Fibroblast of pulmonary artery (primary cell): ENCODE data around the gene SLC8B1.

ENCODE experiments used
- DNase-seq: peaks from one replicate; pipeline ENCODE4 v3.0.0-alpha.2; 2010; ENCODE audit warnings: low read depth
- H3K4me3 ChIP-seq: replicated peaks from 2 replicates; pipeline ENCODE4 v1.5.1; 2011; ENCODE audit warnings: low read depth, mild to moderate bottlenecking, control low read depth, low read length, moderate library complexity
- TF ChIP-seq, protein P1 (sequence below): IDR thresholded peaks from 2 replicates; pipeline ENCODE4 v1.5.1; 2011; ENCODE audit warnings: mild to moderate bottlenecking, control low read depth, low read length, inconsistent platforms; ENCODE audit errors: missing control alignments

Gene SLC8B1

DNA sequence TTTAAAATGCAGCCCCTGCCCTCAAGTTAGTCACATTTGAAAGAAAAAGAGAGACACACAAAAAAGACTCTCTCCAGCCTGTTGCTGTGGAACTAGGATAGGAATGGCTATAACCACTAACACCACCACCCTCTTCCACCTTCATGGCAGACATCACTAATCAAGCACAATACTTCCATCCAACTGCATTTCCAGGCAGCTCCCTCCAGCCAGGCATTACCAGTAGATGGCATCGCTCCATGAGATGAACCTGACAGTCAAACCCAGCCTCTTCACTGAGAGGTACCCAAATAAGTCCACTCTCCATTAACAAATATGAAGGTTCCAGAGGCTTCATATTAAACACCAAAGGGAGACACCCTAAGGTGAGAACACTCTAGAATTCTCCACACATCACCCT lies 24.4 kb downstream of the SLC8B1 start:
- H3K4me3 ChIP-seq, result no peak overlapping the region
- TF ChIP-seq, protein P1, sequence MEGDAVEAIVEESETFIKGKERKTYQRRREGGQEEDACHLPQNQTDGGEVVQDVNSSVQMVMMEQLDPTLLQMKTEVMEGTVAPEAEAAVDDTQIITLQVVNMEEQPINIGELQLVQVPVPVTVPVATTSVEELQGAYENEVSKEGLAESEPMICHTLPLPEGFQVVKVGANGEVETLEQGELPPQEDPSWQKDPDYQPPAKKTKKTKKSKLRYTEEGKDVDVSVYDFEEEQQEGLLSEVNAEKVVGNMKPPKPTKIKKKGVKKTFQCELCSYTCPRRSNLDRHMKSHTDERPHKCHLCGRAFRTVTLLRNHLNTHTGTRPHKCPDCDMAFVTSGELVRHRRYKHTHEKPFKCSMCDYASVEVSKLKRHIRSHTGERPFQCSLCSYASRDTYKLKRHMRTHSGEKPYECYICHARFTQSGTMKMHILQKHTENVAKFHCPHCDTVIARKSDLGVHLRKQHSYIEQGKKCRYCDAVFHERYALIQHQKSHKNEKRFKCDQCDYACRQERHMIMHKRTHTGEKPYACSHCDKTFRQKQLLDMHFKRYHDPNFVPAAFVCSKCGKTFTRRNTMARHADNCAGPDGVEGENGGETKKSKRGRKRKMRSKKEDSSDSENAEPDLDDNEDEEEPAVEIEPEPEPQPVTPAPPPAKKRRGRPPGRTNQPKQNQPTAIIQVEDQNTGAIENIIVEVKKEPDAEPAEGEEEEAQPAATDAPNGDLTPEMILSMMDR, result peak; percentile 43
- peak; percentile 44 for DNase-seq

DNA sequence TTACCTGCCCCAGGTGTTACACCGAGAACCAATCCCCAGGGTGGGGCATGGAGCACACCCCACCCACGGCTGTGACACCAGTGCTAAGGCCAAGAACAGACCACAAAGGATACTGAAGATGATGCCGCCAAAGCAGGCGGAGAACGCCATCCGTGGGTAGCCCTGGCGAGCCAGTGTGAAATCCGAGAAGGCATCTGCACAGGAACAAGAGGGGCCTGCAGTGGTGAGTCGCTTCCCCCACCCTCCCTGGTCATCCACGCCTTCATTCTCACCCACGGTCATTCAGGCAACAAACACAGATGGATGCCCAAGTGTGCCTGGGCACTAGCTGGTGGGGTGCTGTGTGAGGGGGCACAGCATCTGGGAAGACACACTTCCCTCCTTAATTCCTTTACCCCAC lies 28.5 kb downstream of the SLC8B1 start:
- DNase-seq, result no peak
- H3K4me3 ChIP-seq, result no peak overlapping the region
- TF ChIP-seq, protein P1, result no peak

DNA sequence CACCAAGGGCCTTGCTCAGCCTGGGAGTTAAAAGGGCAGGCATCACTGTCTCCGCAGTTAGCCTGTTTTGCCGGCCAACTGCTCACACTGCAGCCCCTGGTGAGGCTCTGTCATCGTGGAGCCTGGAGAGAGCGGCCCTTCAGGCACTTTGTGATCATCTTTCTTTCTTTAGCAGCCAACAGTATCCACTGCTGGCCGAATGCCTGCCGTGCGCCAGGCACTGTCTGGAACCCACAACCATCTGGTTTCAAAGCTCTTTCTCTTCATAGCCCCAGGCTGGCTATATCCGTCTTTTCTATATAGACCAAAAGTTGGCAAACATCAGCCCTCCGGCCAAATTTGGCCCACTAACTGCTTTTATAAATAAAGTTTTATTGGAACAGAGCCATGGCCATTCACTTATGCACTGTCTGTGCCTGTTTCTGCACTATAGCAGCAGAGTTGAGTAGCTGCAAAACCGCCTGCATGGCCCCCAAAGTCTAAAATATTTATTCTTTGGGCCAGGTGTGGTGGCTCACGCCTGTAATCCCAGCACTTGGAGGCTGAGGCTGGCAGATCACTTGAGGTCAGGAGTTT lies 29.5 kb downstream of the SLC8B1 start:
- H3K4me3 ChIP-seq, result no peak overlapping the region
- DNase-seq, result no peak
- TF ChIP-seq, protein P1, result no peak

DNA sequence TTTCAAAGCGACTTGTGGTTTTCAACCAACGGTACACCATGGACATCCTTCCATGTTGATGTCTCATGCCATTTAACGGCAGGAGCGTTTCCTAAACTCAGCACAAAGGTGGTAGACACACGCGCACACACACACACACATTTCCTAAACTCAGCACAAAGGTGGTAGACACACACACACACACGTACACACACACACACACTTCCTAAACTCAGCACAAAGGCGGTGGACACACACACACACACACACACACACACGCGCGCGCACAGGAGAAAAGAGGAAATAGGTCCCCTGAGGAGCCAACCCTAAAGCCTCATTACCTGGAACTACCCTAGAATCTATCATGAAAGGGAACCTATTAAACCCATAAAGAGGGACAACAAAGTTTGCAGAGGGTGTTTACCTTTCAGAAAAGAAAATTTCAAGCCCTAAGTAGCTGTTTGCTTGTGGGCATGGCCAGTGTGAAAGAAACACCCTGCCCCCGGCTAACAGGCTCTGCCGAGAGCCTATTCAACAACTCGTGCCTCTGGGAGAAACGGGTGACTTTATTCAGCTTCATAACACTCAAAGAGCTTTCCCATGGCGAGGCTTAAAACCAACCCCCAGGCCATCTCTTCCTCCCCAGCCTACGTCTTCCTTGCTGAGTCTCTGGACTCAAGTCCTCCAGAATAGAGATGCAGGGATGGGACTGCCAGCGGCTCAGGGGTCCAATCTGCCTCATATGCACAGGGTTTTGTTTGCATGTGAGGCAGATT lies 31.8 kb downstream of the SLC8B1 start:
- TF ChIP-seq, protein P1, result no peak
- DNase-seq, result no peak
- no peak overlapping the region for H3K4me3 ChIP-seq

DNA sequence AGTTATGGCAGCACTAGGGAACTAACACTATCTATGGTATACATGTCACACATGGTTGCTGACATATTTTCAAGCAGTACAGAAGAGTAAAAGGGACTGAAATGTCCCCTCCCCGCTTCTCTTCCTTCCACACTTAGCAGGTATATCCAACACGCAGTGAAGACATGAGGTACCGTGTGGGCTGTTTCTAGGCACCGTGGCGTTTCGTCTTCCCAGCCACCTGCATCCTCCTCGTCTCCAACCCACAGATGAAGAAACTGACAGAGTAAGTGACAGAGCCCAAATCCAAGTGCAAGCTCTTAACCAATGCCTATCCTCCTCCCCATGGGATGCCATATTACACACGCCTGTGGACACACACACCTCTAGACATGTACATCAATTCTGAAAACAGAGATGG lies 32.4 kb downstream of the SLC8B1 start:
- no peak for DNase-seq
- H3K4me3 ChIP-seq, result no peak overlapping the region
- TF ChIP-seq, protein P1, result no peak

DNA sequence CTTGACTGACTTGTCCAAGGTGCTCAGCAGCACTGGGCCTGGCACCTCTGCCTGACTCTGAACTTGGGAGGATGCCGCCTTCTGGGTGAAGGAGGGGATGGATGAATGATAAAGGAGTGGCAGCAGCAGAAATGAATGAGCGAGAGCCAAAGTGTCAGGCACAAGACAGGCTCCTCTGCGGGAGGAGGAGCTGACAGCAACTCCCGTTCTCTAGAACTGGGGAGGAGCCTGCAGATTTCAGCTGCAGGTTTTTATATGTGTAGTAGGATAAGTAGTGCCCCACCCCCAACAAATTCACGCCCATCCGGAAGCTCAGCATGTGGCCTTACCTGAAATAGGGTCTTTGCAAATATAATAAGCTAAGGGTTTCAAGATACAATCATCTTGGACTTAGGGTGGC lies 33.1 kb downstream of the SLC8B1 start:
- H3K4me3 ChIP-seq, result no peak overlapping the region
- TF ChIP-seq, protein P1, result no peak
- DNase-seq, result no peak
